Right kidney (tissue), 1 donor: Measurements from ENCODE around the gene CPE.

Experiments used
- DNase-seq: peaks from one replicate; pipeline ENCODE4 v3.0.0-alpha.2; 2016

CPE gene

GRCh38 chr4:165508372-165509120 is 129.7 kb downstream of the CPE start:
- DNase-seq, result no peak

- DNase-seq, result no peak
These were observed 133.6 kb downstream of the CPE start for GRCh38 chr4:165512424-165512823.

- DNase-seq, result no peak
These were observed 135.9 kb downstream of the CPE start for GRCh38 chr4:165514739-165515138.

- DNase-seq, result no peak
These were observed 136.4 kb downstream of the CPE start for GRCh38 chr4:165515201-165515600.

GRCh38 chr4:165516281-165516833 is 137.5 kb downstream of the CPE start:
- DNase-seq, result no peak

- DNase-seq, result no peak
These were observed 138.4 kb downstream of the CPE start for GRCh38 chr4:165517216-165517615.

GRCh38 chr4:165518024-165518616 is 139.3 kb downstream of the CPE start:
- DNase-seq, result no peak

GRCh38 chr4:165518686-165519085 is 139.9 kb downstream of the CPE start:
- DNase-seq, result no peak

- DNase-seq, result no peak
These were observed 140.8 kb downstream of the CPE start for GRCh38 chr4:165519591-165519990.

GRCh38 chr4:165520086-165520485 is 141.3 kb downstream of the CPE start:
- no peak for DNase-seq

GRCh38 chr4:165522050-165522449 is 143.2 kb downstream of the CPE start:
- no peak for DNase-seq

- no peak for DNase-seq
These were observed 145.9 kb downstream of the CPE start for GRCh38 chr4:165524532-165525190.

GRCh38 chr4:165532976-165533375 is 154.2 kb downstream of the CPE start:
- no peak for DNase-seq

- DNase-seq, result no peak
These were observed 158.3 kb downstream of the CPE start for GRCh38 chr4:165537028-165537648.

GRCh38 chr4:165539801-165540200 is 161.0 kb downstream of the CPE start:
- DNase-seq, result no peak

GRCh38 chr4:165540206-165540830 is 161.5 kb downstream of the CPE start:
- no peak for DNase-seq

GRCh38 chr4:165541851-165542459 is 163.1 kb downstream of the CPE start:
- DNase-seq, result no peak

GRCh38 chr4:165542476-165542875 is 163.7 kb downstream of the CPE start:
- no peak for DNase-seq
